K562 (cell line): ENCODE measurements around the gene CASKIN2. TPM values are rescaled to one million over a fixed set of nuclear protein-coding genes. Genes with fewer than 3 reads are reported as not detected.

Source experiments
- ARID4B ChIP-seq: sonication (generic); formaldehyde crosslinking; IDR thresholded peaks from 2 replicates; pipeline ENCODE4 v1.8.0; 2022; ENCODE audit warnings: mild to moderate bottlenecking, missing genetic modification reagents
- DEAF1 ChIP-seq: fragments of 450-650 bp; formaldehyde crosslinking; IDR thresholded peaks from 2 replicates; pipeline ENCODE4 v1.4.0; 2020; ENCODE audit warnings: mild to moderate bottlenecking, moderate library complexity
- MAX ChIP-seq: sonication (generic); formaldehyde crosslinking; IDR thresholded peaks from 2 replicates; pipeline ENCODE4 v1.9.0; 2022; ENCODE audit warnings: mild to moderate bottlenecking, missing genetic modification reagents
- MYC ChIP-seq, 2 experiments: fragments of 250-450 bp in 1 of 2; sonication (Bioruptor Pico) in 1 of 2; IDR thresholded peaks; 2 replicates each; pipeline versions ENCODE4 v1.5.1 to v1.6.1; 2012 to 2021; ENCODE audit warnings: low read depth in 2 of 2, borderline replicate concordance in 1 of 2, improper control_type of control experiment in 1 of 2, low read length in 1 of 2, mild to moderate bottlenecking in 1 of 2, moderate library complexity in 1 of 2
- RAD21 ChIP-seq, 2 experiments: fragments of 250-450 bp in 1 of 2; fragments of 450-650 bp in 1 of 2; sonication (Bioruptor Pico) in 1 of 2; formaldehyde crosslinking in 1 of 2; IDR thresholded peaks in 1 of 2; conservative IDR thresholded peaks in 1 of 2; 2 replicates each; pipeline versions ENCODE4 v1.4.0 to v1.8.0; 2020 to 2022; ENCODE audit warnings: mild to moderate bottlenecking in 2 of 2, moderate library complexity in 1 of 2
- SP1 ChIP-seq: sonication (generic); formaldehyde crosslinking; IDR thresholded peaks from 2 replicates; pipeline ENCODE4 v1.8.1; 2022; ENCODE audit warnings: mild to moderate bottlenecking, missing genetic modification reagents
- SRF ChIP-seq, 2 experiments: fragments of 250-450, 450-650 bp in 1 of 2; sonication (Bioruptor Pico) in 1 of 2; sonication (generic) in 1 of 2; formaldehyde crosslinking; IDR thresholded peaks; 2 replicates each; pipeline versions ENCODE4 v1.5.0 to v1.5.1; 2020 to 2022; ENCODE audit warnings: mild to moderate bottlenecking in 1 of 2, missing genetic modification reagents in 1 of 2
- SRSF3 ChIP-seq: fragments of 200-400 bp; formaldehyde crosslinking; IDR thresholded peaks from 2 replicates; pipeline ENCODE4 v1.6.1; 2016; ENCODE audit warnings: mild to moderate bottlenecking, low read length, moderate library complexity; ENCODE audit not compliant: insufficient read depth
- TAL1 ChIP-seq: fragments of 450-650 bp; IDR thresholded peaks from 2 replicates; pipeline ENCODE4 v1.6.1; 2016; ENCODE audit warnings: mild to moderate bottlenecking
- TFAP4 ChIP-seq: sonication (generic); formaldehyde crosslinking; IDR thresholded peaks from 2 replicates; pipeline ENCODE4 v1.8.0; 2022; ENCODE audit warnings: missing genetic modification reagents, mild to moderate bottlenecking, moderate library complexity, borderline replicate concordance
- VEZF1 ChIP-seq: fragments of 200-800 bp; sonication (Bioruptor generic); IDR thresholded peaks from 2 replicates; pipeline ENCODE4 v1.6.1; 2017; ENCODE audit warnings: missing genetic modification characterization, missing compliant biosample characterization
- ZNF12 ChIP-seq: sonication (generic); formaldehyde crosslinking; IDR thresholded peaks from 2 replicates; pipeline ENCODE4 v1.4.0; 2020; ENCODE audit warnings: mild to moderate bottlenecking, missing genetic modification reagents
- polyA plus RNA-seq, 8 experiments: library from polyadenylated mRNA; depleted of rRNA in 4 of 8; stranded (reverse) in 5 of 8; unstranded in 3 of 8; fragments of >200 nt; fragmentation: Nextera tagmentation in 2 of 8; fragmentation: Illumina TruSeq in 1 of 8; extraction: Ambion mirVana in 2 of 8; extraction: Trizol in 1 of 8; gene quantifications; 2 replicates each; pipeline versions ENCODE4 v1.2.1 to v1.2.3, GENCODE V29; 2011 to 2014; ENCODE audit warnings: inconsistent platforms in 1 of 8, missing spikeins in 1 of 8
- total RNA-seq, 7 experiments: library from RNA; depleted of rRNA in 6 of 7; stranded (reverse); fragments of >200 nt in 6 of 7; fragmentation: Illumina TruSeq in 2 of 7; extraction: Trizol in 2 of 7; gene quantifications; 2 replicates each; pipeline versions ENCODE4 v1.2.1 to v1.2.3, GENCODE V29; 2011 to 2021; ENCODE audit warnings: low replicate concordance in 1 of 7

CASKIN2 gene
- total and polyA plus RNA-seq, 9 of the 15 experiments (the other 6 are each of a cell fraction or from before 2014, with no cell fraction given): 0.01 to 12.2 (median 2.1) TPM

- TF ChIP-seq SRSF3: no peak
- peak; percentile 17; the same call in 1 of the 2 replicates for TF ChIP-seq VEZF1 (CRISPR knock-in tag)
- TF ChIP-seq TFAP4 (CRISPR knock-in tag): peak; percentile 84
- peak; percentile 54; the same call in 1 of the 2 replicates for TF ChIP-seq SP1
- TF ChIP-seq DEAF1 (CRISPR knock-in tag): peak; percentile 56
- peak; percentile 56 for TF ChIP-seq MYC (IDR thresholded peaks at IDR 0.05; ENCODE audit: low read depth, low read length)
- TF ChIP-seq MYC (CRISPR knock-in tag; IDR thresholded peaks at IDR 0.05; ENCODE audit: borderline replicate concordance, low read depth): no peak
- peak; percentile 78 to 81 for TF ChIP-seq RAD21 (CRISPR knock-in tag; conservative IDR thresholded peaks at IDR 0.05 in 1 of 2, IDR thresholded peaks at IDR 0.05 in 1 of 2)
- TF ChIP-seq ARID4B (CRISPR knock-in tag): peak; percentile 38; the same call in 1 of the 2 replicates
- TF ChIP-seq ZNF12 (CRISPR knock-in tag): peak; percentile 91
- peak in 1 of 2 experiments; percentile 96; a peak in 3 of 4 replicates for TF ChIP-seq SRF (CRISPR knock-in tag; IDR thresholded peaks at IDR 0.05)
- peak; percentile 53; the same call in 1 of the 2 replicates for TF ChIP-seq MAX (CRISPR knock-in tag)
- no peak for TF ChIP-seq TAL1
These were observed 27.8 kb downstream of the CASKIN2 start (continued) for GRCh38 chr17:75487351-75488070.
